Ascending aorta (tissue), 2 donors: ENCODE results near the gene APIP. TPM values are rescaled to one million over a fixed set of nuclear protein-coding genes. Genes with fewer than 3 reads are reported as not detected.

ENCODE experiments used
- DNase-seq, 2 donors: peaks; one replicate each; pipeline ENCODE4 v3.0.0-alpha.2; 2019; ENCODE audit warnings: low spot score in 2 of 2
- H3K27ac ChIP-seq, 2 donors: fragments of 200-600 bp; sonication (generic); one replicate each; pipeline ENCODE4 v1.5.1; 2016 to 2017; ENCODE audit warnings: mild to moderate bottlenecking in 1 of 2
- H3K27me3 ChIP-seq: fragments of 200-600 bp; sonication (generic); one replicate; pipeline ENCODE4 v1.5.1; 2017
- H3K36me3 ChIP-seq, 2 donors: fragments of 200-600 bp; sonication (generic); one replicate each; pipeline ENCODE4 v1.5.1; 2016
- H3K4me1 ChIP-seq, 2 donors: fragments of 200-600 bp; sonication (generic); one replicate each; pipeline ENCODE4 v1.5.1; 2016 to 2017; ENCODE audit warnings: mild to moderate bottlenecking in 1 of 2
- H3K4me3 ChIP-seq, 2 donors: fragments of 200-600 bp; sonication (generic); one replicate each; pipeline ENCODE4 v1.5.1; 2016 to 2017; ENCODE audit warnings: mild to moderate bottlenecking in 1 of 2
- H3K9me3 ChIP-seq, 2 donors: fragments of 200-600 bp; sonication (generic); one replicate each; pipeline ENCODE4 v1.5.1; 2016
- intact Hi-C: fragments of 100-400 bp; cut with DNase I; formaldehyde crosslinking; loops from one replicate; pipeline ENCODE4 v1.15.1; 2023
- total RNA-seq: library from RNA; depleted of rRNA; stranded (reverse); fragments of >200 nt; gene quantifications from one replicate; pipeline ENCODE4 v1.1.0, GENCODE V29; 2016
- TF ChIP-seq, protein P1 (sequence below), 3 experiments: fragments of 200-600 bp in 2 of 3; fragments of 450-650 bp in 1 of 3; sonication (generic) in 2 of 3; IDR thresholded peaks; one replicate each; pipeline ENCODE4 v1.5.1; 2016 to 2019; ENCODE audit warnings: antibody characterized with exemption in 3 of 3, mild to moderate bottlenecking in 1 of 3, moderate library complexity in 1 of 3

Gene APIP
- total RNA-seq, 1 donor from 2014 or later = 3.6 TPM

DNA sequence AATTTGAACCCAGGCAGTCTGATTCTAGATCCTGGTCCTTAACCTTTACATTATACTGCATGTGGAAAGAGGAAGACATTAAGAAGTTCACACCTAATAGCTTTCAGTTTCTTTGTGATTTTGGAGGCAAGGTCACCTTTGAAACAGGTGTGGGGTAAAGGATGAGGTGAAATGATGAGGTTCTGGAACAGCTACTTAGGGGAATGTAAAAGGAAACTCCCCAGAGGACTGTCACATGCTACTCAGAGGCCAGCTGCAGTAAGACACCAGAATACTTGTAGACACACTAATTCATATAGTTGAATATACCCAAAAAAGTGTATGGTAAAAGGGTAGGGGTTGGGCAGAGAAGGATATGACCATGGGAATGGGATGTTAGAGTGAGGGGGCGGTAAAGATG is 5.4 kb downstream of the APIP start:
- H3K9me3 ChIP-seq = no peaks in the 10 kb centered on the region
- intact Hi-C loops = loop anchor here (10.0 kb wide), 3 partner anchors 806 to 1656 kb away; partner anchors contain the start of genes COMMD9, HIPK3 and NAT10
- no peak overlapping the region for H3K27ac ChIP-seq
- TF ChIP-seq, protein P1, sequence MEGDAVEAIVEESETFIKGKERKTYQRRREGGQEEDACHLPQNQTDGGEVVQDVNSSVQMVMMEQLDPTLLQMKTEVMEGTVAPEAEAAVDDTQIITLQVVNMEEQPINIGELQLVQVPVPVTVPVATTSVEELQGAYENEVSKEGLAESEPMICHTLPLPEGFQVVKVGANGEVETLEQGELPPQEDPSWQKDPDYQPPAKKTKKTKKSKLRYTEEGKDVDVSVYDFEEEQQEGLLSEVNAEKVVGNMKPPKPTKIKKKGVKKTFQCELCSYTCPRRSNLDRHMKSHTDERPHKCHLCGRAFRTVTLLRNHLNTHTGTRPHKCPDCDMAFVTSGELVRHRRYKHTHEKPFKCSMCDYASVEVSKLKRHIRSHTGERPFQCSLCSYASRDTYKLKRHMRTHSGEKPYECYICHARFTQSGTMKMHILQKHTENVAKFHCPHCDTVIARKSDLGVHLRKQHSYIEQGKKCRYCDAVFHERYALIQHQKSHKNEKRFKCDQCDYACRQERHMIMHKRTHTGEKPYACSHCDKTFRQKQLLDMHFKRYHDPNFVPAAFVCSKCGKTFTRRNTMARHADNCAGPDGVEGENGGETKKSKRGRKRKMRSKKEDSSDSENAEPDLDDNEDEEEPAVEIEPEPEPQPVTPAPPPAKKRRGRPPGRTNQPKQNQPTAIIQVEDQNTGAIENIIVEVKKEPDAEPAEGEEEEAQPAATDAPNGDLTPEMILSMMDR (IDR thresholded peaks at IDR 0.05) = no peak
- H3K27me3 ChIP-seq = no peaks in the 10 kb centered on the region
- H3K4me3 ChIP-seq = no peak overlapping the region
- H3K36me3 ChIP-seq = no peaks in the 10 kb centered on the region
- DNase-seq = no peak
- peaks cover 0 to 2% of the 10 kb centered on the region in 2 donors for H3K4me1 ChIP-seq

DNA sequence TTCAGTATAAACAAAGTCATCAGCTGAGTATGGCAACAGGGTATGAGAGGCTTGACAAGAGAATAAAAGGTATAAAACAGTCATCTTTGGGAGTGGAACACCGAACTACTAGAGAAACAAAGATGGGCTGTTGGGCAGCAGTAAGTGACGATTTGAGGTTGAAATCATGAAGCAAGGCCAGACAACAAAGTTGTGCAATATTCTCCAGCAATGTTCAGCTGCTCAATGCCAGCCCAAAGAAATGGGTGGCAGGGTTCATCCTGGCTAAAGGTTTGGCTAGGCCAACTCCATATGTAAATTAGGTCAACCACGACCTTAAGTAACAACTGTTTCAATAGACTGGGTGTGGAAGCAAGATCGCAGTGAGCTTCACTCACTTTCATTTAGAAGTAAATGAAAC is 6.2 kb downstream of the APIP start:
- Histone ChIP-seq H3K36me3 (no peaks in the 10 kb centered on the region), H3K9me3 (no peaks in the 10 kb centered on the region), H3K4me1 (peaks cover 0 to under 1% of the 10 kb centered on the region in 2 donors), H3K4me3 (no peak overlapping the region), H3K27me3 (no peaks in the 10 kb centered on the region), H3K27ac (no peak overlapping the region)
- TF ChIP-seq, protein P1 (IDR thresholded peaks at IDR 0.05) = no peak
- intact Hi-C loops = loop anchor here (10.0 kb wide), 3 partner anchors 805 to 1655 kb away; partner anchors contain the start of genes COMMD9, HIPK3 and NAT10
- no peak for DNase-seq

DNA sequence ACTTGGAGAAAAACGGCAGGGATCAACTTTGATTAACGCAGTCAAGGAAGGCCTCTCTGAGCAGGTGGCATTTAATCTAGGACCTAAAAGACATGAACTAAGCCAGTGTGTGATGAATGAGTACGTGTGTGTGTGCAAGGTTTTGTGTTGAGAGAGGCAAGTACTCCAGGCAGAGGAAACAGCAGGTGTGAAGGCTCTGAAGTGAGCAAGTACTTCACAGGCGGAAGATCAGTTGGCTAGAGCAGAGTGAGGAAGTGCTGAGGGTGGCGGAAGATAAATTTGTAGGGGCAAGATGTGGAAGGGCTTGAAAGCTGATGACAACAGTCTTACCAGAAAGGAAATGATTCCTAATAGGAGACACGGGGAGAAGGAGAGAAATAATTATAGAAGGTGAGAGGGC is 6.8 kb downstream of the APIP start:
- Histone ChIP-seq H3K36me3 (no peaks in the 10 kb centered on the region), H3K4me1 (no peaks in the 10 kb centered on the region), H3K27ac (no peak overlapping the region), H3K4me3 (no peak overlapping the region), H3K27me3 (no peaks in the 10 kb centered on the region), H3K9me3 (no peaks in the 10 kb centered on the region)
- DNase-seq = no peak
- intact Hi-C loops = no loop called here
- TF ChIP-seq, protein P1 (IDR thresholded peaks at IDR 0.05) = no peak

DNA sequence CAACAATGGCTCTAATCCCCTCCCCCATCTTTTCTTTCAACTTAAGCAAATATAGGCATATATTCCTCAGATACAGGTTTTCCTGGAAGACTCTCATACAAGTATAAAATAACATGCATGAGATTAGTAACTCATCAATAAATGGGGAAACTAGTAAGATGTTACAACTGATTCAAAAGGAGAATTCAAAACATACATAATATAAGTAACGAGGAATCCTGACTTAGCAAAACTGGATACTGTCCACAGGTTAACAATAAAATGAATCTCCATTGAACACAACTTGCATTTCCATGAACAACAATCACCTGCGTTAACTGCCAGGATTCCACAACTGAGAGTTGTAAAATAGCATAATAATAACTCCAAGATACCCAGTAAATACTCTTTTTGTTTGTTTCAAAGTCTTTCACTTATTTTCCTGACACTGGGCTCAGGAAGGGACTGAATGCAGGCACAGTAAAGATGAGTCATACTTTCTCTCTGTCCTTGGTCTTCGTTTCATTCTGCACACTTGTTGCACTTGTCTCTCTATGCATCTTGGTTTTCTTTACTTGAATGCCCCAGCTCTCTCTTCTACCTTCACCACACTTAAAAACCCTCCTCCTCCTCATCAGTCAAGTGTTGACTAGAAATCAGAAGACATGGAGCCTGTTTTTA is 8.1 kb downstream of the APIP start:
- intact Hi-C loops = no loop called here
- H3K4me1 ChIP-seq = no peaks in the 10 kb centered on the region
- TF ChIP-seq, protein P1 (IDR thresholded peaks at IDR 0.05) = no peak
- no peak for DNase-seq
- H3K27ac ChIP-seq = no peak overlapping the region
- no peaks in the 10 kb centered on the region for H3K9me3 ChIP-seq
- no peaks in the 10 kb centered on the region for H3K36me3 ChIP-seq
- H3K27me3 ChIP-seq = no peaks in the 10 kb centered on the region
- H3K4me3 ChIP-seq = no peak overlapping the region

DNA sequence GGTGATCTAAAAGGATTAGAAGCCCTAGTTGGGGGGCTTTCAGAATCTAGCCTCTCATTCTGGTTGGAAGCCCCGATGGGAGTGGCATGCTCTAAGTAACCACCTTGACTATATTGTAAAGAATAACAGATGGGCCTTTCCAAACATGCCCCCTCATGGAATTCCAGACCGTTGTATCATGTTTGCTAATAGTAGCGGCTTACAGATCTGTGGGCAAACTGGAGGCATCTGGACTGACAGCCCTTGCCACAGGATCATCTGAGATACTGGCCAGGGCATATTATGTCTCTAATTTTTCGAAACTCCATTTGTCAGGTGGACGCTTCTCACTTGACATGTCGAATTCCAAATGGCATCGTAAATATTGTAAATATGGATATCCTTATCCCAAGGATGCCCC is 10.5 kb downstream of the APIP start:
- TF ChIP-seq, protein P1 (IDR thresholded peaks at IDR 0.05) = no peak
- Histone ChIP-seq H3K36me3 (no peaks in the 10 kb centered on the region), H3K27ac (no peak overlapping the region), H3K4me1 (no peaks in the 10 kb centered on the region), H3K27me3 (no peaks in the 10 kb centered on the region), H3K4me3 (no peak overlapping the region), H3K9me3 (peaks cover 0 to 3% of the 10 kb centered on the region in 2 donors)
- intact Hi-C loops = no loop called here
- no peak for DNase-seq
